H9 (cell line): ENCODE measurements around the gene APLP2. TPM values are rescaled to one million over a fixed set of nuclear protein-coding genes. Genes with fewer than 3 reads are reported as not detected.

Experiments
- DNase-seq: peaks from one replicate; pipeline ENCODE4 v3.0.0-alpha.2; 2017
- H2AFZ ChIP-seq: one replicate; pipeline ENCODE4 v1.6.1; 2013; ENCODE audit warnings: mild to moderate bottlenecking, low read length, control low read depth, moderate library complexity
- H2AK5ac ChIP-seq: 2 replicates; pipeline ENCODE4 v1.6.1; 2013; ENCODE audit warnings: low read length, control low read depth, mixed read lengths; ENCODE audit not compliant: insufficient read length
- H2BK120ac ChIP-seq: one replicate; pipeline ENCODE4 v1.6.1; 2013; ENCODE audit warnings: low read depth, mild to moderate bottlenecking, low read length, control low read depth, inconsistent platforms; ENCODE audit not compliant: poor library complexity, severe bottlenecking
- H2BK12ac ChIP-seq: 2 replicates; pipeline ENCODE4 v1.6.1; 2013; ENCODE audit warnings: low read length, control low read depth, mixed read lengths, low read depth; ENCODE audit not compliant: insufficient read length
- H2BK15ac ChIP-seq: 2 replicates; pipeline ENCODE4 v1.6.1; 2013; ENCODE audit warnings: low read depth, low read length, control low read depth
- H2BK20ac ChIP-seq: one replicate; pipeline ENCODE4 v1.6.1; 2013; ENCODE audit warnings: low read depth, mild to moderate bottlenecking, low read length, control low read depth, inconsistent platforms; ENCODE audit not compliant: poor library complexity, severe bottlenecking
- H2BK5ac ChIP-seq: 2 replicates; pipeline ENCODE4 v1.6.1; 2013; ENCODE audit warnings: low read length, control low read depth, mixed read lengths; ENCODE audit not compliant: insufficient read length
- H3K14ac ChIP-seq: 2 replicates; pipeline ENCODE4 v1.6.1; 2013; ENCODE audit warnings: low read length, control low read depth; ENCODE audit not compliant: insufficient read depth
- H3K18ac ChIP-seq: 2 replicates; pipeline ENCODE4 v1.6.1; 2013; ENCODE audit warnings: low read depth, mild to moderate bottlenecking, mixed read lengths, low read length, control low read depth; ENCODE audit not compliant: insufficient read length
- H3K23ac ChIP-seq: 2 replicates; pipeline ENCODE4 v1.6.1; 2013; ENCODE audit warnings: low read length, control low read depth, mixed read lengths, low read depth; ENCODE audit not compliant: insufficient read length
- H3K23me2 ChIP-seq: 2 replicates; pipeline ENCODE4 v1.6.1; 2013; ENCODE audit warnings: low read depth, mild to moderate bottlenecking, mixed read lengths, low read length, control low read depth; ENCODE audit not compliant: insufficient read length, poor library complexity, severe bottlenecking
- H3K27ac ChIP-seq: 2 replicates; pipeline ENCODE4 v1.5.1; 2013; ENCODE audit warnings: low read length, control low read depth, mixed read lengths, low read depth; ENCODE audit not compliant: insufficient read length
- H3K27me3 ChIP-seq: 2 replicates; pipeline ENCODE4 v1.6.1; 2013; ENCODE audit warnings: low read length, control low read depth, inconsistent platforms; ENCODE audit not compliant: insufficient read depth
- H3K4ac ChIP-seq: 2 replicates; pipeline ENCODE4 v1.6.1; 2013; ENCODE audit warnings: low read depth, mild to moderate bottlenecking, control low read depth, inconsistent platforms, low read length, moderate library complexity
- H3K4me1 ChIP-seq: 2 replicates; pipeline ENCODE4 v1.6.1; 2013; ENCODE audit warnings: low read length, control low read depth, inconsistent platforms; ENCODE audit not compliant: insufficient read depth
- H3K4me2 ChIP-seq: 2 replicates; pipeline ENCODE4 v1.6.1; 2013; ENCODE audit warnings: low read length, control low read depth, mixed read lengths; ENCODE audit not compliant: insufficient read length, insufficient read depth
- H3K56ac ChIP-seq: 2 replicates; pipeline ENCODE4 v1.6.1; 2013; ENCODE audit warnings: low read depth, mild to moderate bottlenecking, mixed read lengths, low read length, control low read depth; ENCODE audit not compliant: insufficient read length
- H3K79me1 ChIP-seq: 2 replicates; pipeline ENCODE4 v1.6.1; 2013; ENCODE audit warnings: low read depth, mild to moderate bottlenecking, moderate library complexity, low read length, control low read depth, inconsistent platforms; ENCODE audit not compliant: insufficient read depth, poor library complexity, severe bottlenecking
- H3K79me2 ChIP-seq: 2 replicates; pipeline ENCODE4 v1.6.1; 2013; ENCODE audit warnings: low read length, control low read depth, inconsistent platforms; ENCODE audit not compliant: insufficient read depth
- H3K9ac ChIP-seq: 2 replicates; pipeline ENCODE4 v1.6.1; 2013; ENCODE audit warnings: low read length, control low read depth, mixed read lengths; ENCODE audit not compliant: insufficient read length; ENCODE audit errors: extremely low read depth
- H3K9me3 ChIP-seq: one replicate; pipeline ENCODE4 v1.6.1; 2013; ENCODE audit warnings: low read depth, low read length, inconsistent platforms; ENCODE audit not compliant: control insufficient read depth
- H3T11ph ChIP-seq: one replicate; pipeline ENCODE4 v1.6.1; 2013; ENCODE audit warnings: mild to moderate bottlenecking, low read length, control low read depth, inconsistent platforms
- H4K20me1 ChIP-seq: one replicate; pipeline ENCODE4 v1.6.1; 2013; ENCODE audit not compliant: control insufficient read depth, insufficient read length, insufficient read depth
- H4K5ac ChIP-seq: 2 replicates; pipeline ENCODE4 v1.6.1; 2013; ENCODE audit warnings: low read depth, mild to moderate bottlenecking, mixed read lengths, low read length, control low read depth; ENCODE audit not compliant: insufficient read length
- H4K8ac ChIP-seq: replicated peaks from 2 replicates; pipeline ENCODE4 v1.6.1; 2013; ENCODE audit warnings: low read length, control low read depth, mixed read lengths, low read depth; ENCODE audit not compliant: insufficient read length
- H4K91ac ChIP-seq: 2 replicates; pipeline ENCODE4 v1.6.1; 2013; ENCODE audit warnings: low read depth, mild to moderate bottlenecking, moderate library complexity, mixed read lengths, low read length, control low read depth; ENCODE audit not compliant: insufficient read length
- H3K27ac Mint-ChIP-seq, 3 experiments: 2 replicates in 2 of 3; 3 replicates in 1 of 3; pipeline ENCODE4 v1.8.0; 2020 to 2021; ENCODE audit warnings: mixed read lengths in 3 of 3, mild to moderate bottlenecking in 1 of 3, moderate library complexity in 1 of 3
- H3K27me3 Mint-ChIP-seq: 2 replicates; pipeline ENCODE4 v1.8.0; 2021; ENCODE audit warnings: low read depth, mild to moderate bottlenecking, moderate library complexity, mixed read lengths
- H3K36me3 Mint-ChIP-seq, 3 experiments: 2 replicates in 2 of 3; 3 replicates in 1 of 3; pipeline ENCODE4 v1.8.0; 2020 to 2021; ENCODE audit warnings: low read depth in 3 of 3, mixed read lengths in 3 of 3; ENCODE audit not compliant: insufficient read depth in 1 of 3
- H3K4me1 Mint-ChIP-seq, 2 experiments: 2 replicates each; pipeline ENCODE4 v1.8.0; 2020; ENCODE audit warnings: mixed read lengths in 2 of 2
- H3K4me3 Mint-ChIP-seq, 2 experiments: 2 replicates in 1 of 2; 3 replicates in 1 of 2; pipeline ENCODE4 v1.8.0; 2020 to 2021; ENCODE audit warnings: mild to moderate bottlenecking in 2 of 2, mixed read lengths in 2 of 2, moderate library complexity in 1 of 2
- H3K9me3 Mint-ChIP-seq, 2 experiments: 2 replicates in 1 of 2; 3 replicates in 1 of 2; pipeline ENCODE4 v1.8.0; 2020; ENCODE audit warnings: mild to moderate bottlenecking in 2 of 2, mixed read lengths in 2 of 2, moderate library complexity in 1 of 2
- CTCF ChIP-seq: fragments of 200-600 bp; sonication (generic); conservative IDR thresholded peaks from 3 replicates; pipeline ENCODE4 v1.8.0; 2021; ENCODE audit warnings: antibody characterized with exemption, mild to moderate bottlenecking
- WGBS: extraction: QIAGEN DNeasy Blood & Tissue Kit; methylation state at CpG from one replicate; pipeline ENCODE4 v1.1.7; 2013; ENCODE audit warnings: missing lambda C conversion rate, low lambda C conversion rate, mixed read lengths; ENCODE audit not compliant: insufficient read length; ENCODE audit errors: extremely low coverage; 5-methylcytosine and 5-hydroxymethylcytosine counted together
- total RNA-seq: library from RNA; stranded (reverse); gene quantifications from 2 replicates; pipeline ENCODE4 v1.2.1, GENCODE V29; 2021

Gene APLP2
- total RNA-seq, 1 experiment from 2014 or later: 328 TPM

GRCh38 chr11:130162733-130163132 is 93.0 kb downstream of the APLP2 start:
- Histone ChIP-seq H3K79me2 (no peaks in the 10 kb centered on the region), H3K4me2 (no peak overlapping the region), H2BK12ac (no peak overlapping the region), H3K9ac (no peak overlapping the region), H3K27ac (no peak overlapping the region), H2AFZ (no peak overlapping the region), H2BK20ac (no peak overlapping the region), H3K9me3 (no peaks in the 10 kb centered on the region), H3K56ac (no peak overlapping the region), H3K27me3 (peaks cover 17% of the 10 kb centered on the region; the same call in 1 of the 2 replicates), H3K4me1 (no peaks in the 10 kb centered on the region), H3K18ac (no peak overlapping the region), H4K8ac (no peak overlapping the region), H4K20me1 (no peaks in the 10 kb centered on the region), H3T11ph (no peak overlapping the region), H4K5ac (no peak overlapping the region), H2AK5ac (no peak overlapping the region), H3K4ac (no peak overlapping the region), H3K14ac (no peak overlapping the region), H3K23me2 (peaks cover 8% of the 10 kb centered on the region), H2BK15ac (no peak overlapping the region), H2BK5ac (no peak overlapping the region), H3K23ac (no peak overlapping the region), H2BK120ac (no peak overlapping the region), H4K91ac (no peak overlapping the region), H3K79me1 (no peaks in the 10 kb centered on the region)
- WGBS: no CpG with 5 or more reads among the region's 5 CpGs
- TF ChIP-seq CTCF: no peak
- Mint-ChIP-seq H3K27ac (no peak overlapping the region), H3K4me1 (peaks cover 27 to 34% of the 10 kb centered on the region in 2 experiments), H3K27me3 (peaks cover 74% of the 10 kb centered on the region), H3K9me3 (no peaks in the 10 kb centered on the region; a peak in 1 of 5 replicates), H3K4me3 (no peak overlapping the region), H3K36me3 (no peaks in the 10 kb centered on the region; a peak in 2 of 7 replicates)
- no peak for DNase-seq
